Adrenal gland (tissue), 12 donors: ENCODE measurements around the gene SP7. TPM values are rescaled to one million over a fixed set of nuclear protein-coding genes. Genes with fewer than 3 reads are reported as not detected.
"Not testable (repeated sequence)": the region's sequence is repeated elsewhere in the genome, so short reads cannot be mapped to it uniquely, and the experiment has no call there.

Source experiments
- DNase-seq, 7 donors: peaks; one replicate each; pipeline ENCODE4 v3.0.0-alpha.2; 2019 to 2020
- H3K27ac ChIP-seq, 5 donors: fragments of 200-600 bp; sonication (generic) in 4 of 5; 1 replicate in 3 of 5; 2 replicates in 2 of 5; pipeline versions ENCODE4 v1.5.1 to v1.8.0; 2016 to 2020; ENCODE audit warnings: mild to moderate bottlenecking in 1 of 5
- H3K27me3 ChIP-seq: fragments of 200-600 bp; 2 replicates; pipeline ENCODE4 v1.8.0; 2021
- H3K36me3 ChIP-seq, 2 donors: fragments of 200-600 bp; replicated peaks in 1 of 2; 1 replicate in 1 of 2; 2 replicates in 1 of 2; pipeline versions ENCODE4 v1.5.1 to v1.8.0; 2018 to 2022
- H3K4me1 ChIP-seq, 2 donors: fragments of 200-600 bp; replicated peaks in 1 of 2; 1 replicate in 1 of 2; 2 replicates in 1 of 2; pipeline versions ENCODE4 v1.5.1 to v1.8.0; 2018 to 2021
- H3K4me3 ChIP-seq, 4 donors: fragments of 200-600 bp; sonication (generic) in 3 of 4; one replicate each; pipeline ENCODE4 v1.5.1; 2016 to 2018
- H3K9me3 ChIP-seq, 3 donors: fragments of 200-600 bp; sonication (generic) in 1 of 3; replicated peaks in 1 of 3; 1 replicate in 2 of 3; 2 replicates in 1 of 3; pipeline versions ENCODE4 v1.5.1 to v1.8.0; 2016 to 2021
- CTCF ChIP-seq, 6 experiments: fragments of 450-650 bp in 4 of 6; fragments of 200-600 bp in 2 of 6; sonication (generic) in 1 of 6; IDR thresholded peaks; 1 replicate in 5 of 6; 2 replicates in 1 of 6; pipeline versions ENCODE4 v1.5.1 to v1.8.0; 2016 to 2021; ENCODE audit warnings: antibody characterized with exemption in 6 of 6, mild to moderate bottlenecking in 2 of 6, moderate library complexity in 1 of 6
- POLR2A ChIP-seq, 2 donors: fragments of 450-650 bp; IDR thresholded peaks; one replicate each; pipeline ENCODE4 v1.6.1; 2017; ENCODE audit warnings: antibody characterized with exemption in 2 of 2, mild to moderate bottlenecking in 2 of 2, moderate library complexity in 1 of 2
- WGBS, 4 donors: extraction: QIAGEN DNeasy Blood & Tissue Kit in 2 of 4; methylation state at CpG; one replicate each; pipeline versions ENCODE4 v1.1.5 to v1.1.7; 2013 to 2017; 5-methylcytosine and 5-hydroxymethylcytosine counted together
- intact Hi-C, 2 donors: fragments of 100-400 bp; cut with DNase I; formaldehyde crosslinking; loops; one replicate each; pipeline versions ENCODE4 v1.14.1 to v1.15.0; 2022 to 2023
- polyA plus RNA-seq, 3 donors: library from polyadenylated mRNA; stranded (reverse); fragments of 200-250 nt in 2 of 3; fragments of 350-450 nt in 1 of 3; fragmentation: Illumina TruSeq in 1 of 3; extraction: RNeasy Lipid Tissue Mini Kit (QIAGEN cat#74804) in 1 of 3; gene quantifications; one replicate each; pipeline ENCODE4 v1.2.3, GENCODE V29; 2013 to 2014
- total RNA-seq, 9 donors: library from RNA; depleted of rRNA in 4 of 9; stranded (reverse); fragments of >200 nt in 4 of 9; fragments of 120-200 nt in 1 of 9; fragmentation: NEBNext Ultra II Directional in 1 of 9; extraction: Animal tissue kit (Norgen Biotek cat#: 25700) in 1 of 9; gene quantifications; one replicate each; pipeline versions ENCODE4 v1.1.0 to v1.2.4, GENCODE V29; 2013 to 2023
- donor health status: healthy with polysubstance abuse.
- donor health status: Bipolar disorder and iron deficiency.
- donor health status: DM: yes; HTN: yes; CAD: no.
- donor health status: DM: no; HTN: no; CAD: no.
- donor health status: DM: no; HTN: no; CAD: no.
- donor health status: DM: yes; HTN: yes; CAD: no.

The SP7 gene
- total and polyA plus RNA-seq, 12 donors = 0.03 TPM; not detected in 11

DNA sequence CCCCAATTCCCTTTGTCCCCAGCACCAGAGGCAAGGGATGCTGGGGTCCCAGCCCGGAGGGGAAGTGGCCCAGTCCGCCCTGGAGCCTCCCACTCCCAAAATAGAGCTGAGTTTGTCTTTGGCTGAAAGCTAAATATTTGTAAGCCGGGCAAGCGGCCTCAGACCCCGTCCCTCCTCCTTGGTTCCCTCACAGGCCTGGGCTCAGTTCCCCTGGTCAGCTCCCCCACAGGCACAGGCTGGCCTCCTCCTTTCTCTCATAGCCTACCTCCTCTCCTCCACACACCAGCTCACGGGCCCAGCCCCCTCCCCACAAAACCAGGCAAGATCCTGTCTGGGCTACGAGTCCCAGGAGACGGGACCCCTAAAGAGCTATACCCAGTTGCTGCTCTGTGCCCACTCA lies 1.3 kb downstream of the SP7 start:
- no peak overlapping the region for H3K27ac ChIP-seq
- TF ChIP-seq POLR2A (IDR thresholded peaks at IDR 0.05) = no peak
- TF ChIP-seq CTCF (IDR thresholded peaks at IDR 0.05) = no peak
- no peaks in the 10 kb centered on the region for H3K4me1 ChIP-seq
- H3K4me3 ChIP-seq = no peak overlapping the region
- H3K9me3 ChIP-seq = no peaks in the 10 kb centered on the region
- H3K27me3 ChIP-seq = peaks cover 10% of the 10 kb centered on the region
- intact Hi-C loops = loop anchor here in 1 of 2 donors (5.0 kb wide), 1 partner anchor 87 kb away; the partner anchor contains the start of gene AMHR2
- H3K36me3 ChIP-seq = no peaks in the 10 kb centered on the region
- WGBS, 4 donors = 79 to 94% (median 86%) methylated on average over 6 to 8 of the region's 8 CpGs
- DNase-seq = no peak

- TF ChIP-seq POLR2A (IDR thresholded peaks at IDR 0.05) (no peak), CTCF (IDR thresholded peaks at IDR 0.05) (no peak)
- 49 to 72% (median 66%) methylated on average over 7 of the region's 7 CpGs for WGBS, 4 donors
- H3K27me3 ChIP-seq = peaks cover 7% of the 10 kb centered on the region
These were observed 2.3 kb downstream of the SP7 start for GRCh38 chr12:53333845-53334244.

GRCh38 chr12:53333289-53333688 lies 2.9 kb downstream of the SP7 start:
- Histone ChIP-seq H3K27me3 (peaks cover 2% of the 10 kb centered on the region), H3K27ac (no peak overlapping the region), H3K36me3 (no peaks in the 10 kb centered on the region), H3K4me3 (no peak overlapping the region), H3K9me3 (no peaks in the 10 kb centered on the region), H3K4me1 (no peaks in the 10 kb centered on the region)
- DNase-seq = no peak
- 73 to 92% (median 81%) methylated on average over 4 of the region's 4 CpGs for WGBS, 4 donors
- TF ChIP-seq CTCF (IDR thresholded peaks at IDR 0.05) = no peak
- TF ChIP-seq POLR2A (IDR thresholded peaks at IDR 0.05) = no peak
- intact Hi-C loops = no loop called here

More at GRCh38 chr12:53333845-53334244, 2.3 kb downstream of the SP7 start:
- H3K9me3 ChIP-seq = no peaks in the 10 kb centered on the region
- no peaks in the 10 kb centered on the region for H3K4me1 ChIP-seq
- no peak for DNase-seq
- intact Hi-C loops = no loop called here
- no peaks in the 10 kb centered on the region for H3K36me3 ChIP-seq
- H3K27ac ChIP-seq = no peak overlapping the region
- H3K4me3 ChIP-seq = no peak overlapping the region

GRCh38 chr12:53332744-53333143 lies 3.4 kb downstream of the SP7 start:
- Histone ChIP-seq H3K4me3 (no peak overlapping the region), H3K27ac (no peak overlapping the region), H3K4me1 (no peaks in the 10 kb centered on the region), H3K36me3 (no peaks in the 10 kb centered on the region), H3K9me3 (no peaks in the 10 kb centered on the region), H3K27me3 (no peaks in the 10 kb centered on the region)
- no peak for DNase-seq
- TF ChIP-seq POLR2A (IDR thresholded peaks at IDR 0.05) (no peak), CTCF (IDR thresholded peaks at IDR 0.05) (no peak)
- WGBS, 4 donors = 44 to 69% (median 68%) methylated on average over 12 to 15 of the region's 15 CpGs
- intact Hi-C loops = no loop called here

- intact Hi-C loops, H3K27me3 ChIP-seq, H3K4me1 ChIP-seq, H3K4me3 ChIP-seq, H3K27ac ChIP-seq, H3K36me3 ChIP-seq, H3K9me3 ChIP-seq, DNase-seq: not testable (repeated sequence)
These were observed 3.8 kb downstream of the SP7 start for GRCh38 chr12:53332339-53332738.
